ENCODE results near the gene RETREG3. TPM values are rescaled to one million over a fixed set of nuclear protein-coding genes. Genes with fewer than 3 reads are reported as not detected.
"Not testable (repeated sequence)": the region's sequence is repeated elsewhere in the genome, so short reads cannot be mapped to it uniquely, and the experiment has no call there.

The RETREG3 gene
- total RNA-seq, 3 donors from 2014 or later (not counting 1 experiment from before 2014, with no cell fraction given), result 76.0 to 114 (median 101) TPM

GRCh38 chr17:42544874-42545283 lies 64.3 kb downstream of the RETREG3 start:
- H3K27ac ChIP-seq (ENCODE audit: low read length), result no peak overlapping the region
- no peaks in the 10 kb centered on the region for H3K9me3 ChIP-seq (ENCODE audit: control insufficient read depth, insufficient read depth, low read length)
- H3K4me3 ChIP-seq (ENCODE audit: low read length), result no peak overlapping the region
- peaks cover 17% of the 10 kb centered on the region for H3K36me3 ChIP-seq (ENCODE audit: control insufficient read depth, insufficient read depth, low read length)
- Mint-ChIP-seq H3K4me1 (peaks cover 9 to 18% of the 10 kb centered on the region in 2 donors), H3K4me3 (no peak overlapping the region), H3K27me3 (ENCODE audit: low read depth in 2 of 2) (no peaks in the 10 kb centered on the region), H3K36me3 (no peaks in the 10 kb centered on the region), H3K27ac (no peak overlapping the region), H3K9me3 (no peaks in the 10 kb centered on the region)
- no peaks in the 10 kb centered on the region for H3K27me3 ChIP-seq (ENCODE audit: control insufficient read depth, insufficient read depth, low read length)
- intact Hi-C loops (cut with micrococcal nuclease), result no loop called here
- TF ChIP-seq, protein P1, sequence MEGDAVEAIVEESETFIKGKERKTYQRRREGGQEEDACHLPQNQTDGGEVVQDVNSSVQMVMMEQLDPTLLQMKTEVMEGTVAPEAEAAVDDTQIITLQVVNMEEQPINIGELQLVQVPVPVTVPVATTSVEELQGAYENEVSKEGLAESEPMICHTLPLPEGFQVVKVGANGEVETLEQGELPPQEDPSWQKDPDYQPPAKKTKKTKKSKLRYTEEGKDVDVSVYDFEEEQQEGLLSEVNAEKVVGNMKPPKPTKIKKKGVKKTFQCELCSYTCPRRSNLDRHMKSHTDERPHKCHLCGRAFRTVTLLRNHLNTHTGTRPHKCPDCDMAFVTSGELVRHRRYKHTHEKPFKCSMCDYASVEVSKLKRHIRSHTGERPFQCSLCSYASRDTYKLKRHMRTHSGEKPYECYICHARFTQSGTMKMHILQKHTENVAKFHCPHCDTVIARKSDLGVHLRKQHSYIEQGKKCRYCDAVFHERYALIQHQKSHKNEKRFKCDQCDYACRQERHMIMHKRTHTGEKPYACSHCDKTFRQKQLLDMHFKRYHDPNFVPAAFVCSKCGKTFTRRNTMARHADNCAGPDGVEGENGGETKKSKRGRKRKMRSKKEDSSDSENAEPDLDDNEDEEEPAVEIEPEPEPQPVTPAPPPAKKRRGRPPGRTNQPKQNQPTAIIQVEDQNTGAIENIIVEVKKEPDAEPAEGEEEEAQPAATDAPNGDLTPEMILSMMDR (IDR thresholded peaks at IDR 0.05), result no peak
- ATAC-seq (no peak), DNase-seq (no peak)
- WGBS (ENCODE audit: insufficient coverage), result 83% methylated on average over 8 of the region's 8 CpGs
- peaks cover 19% of the 10 kb centered on the region for H3K4me1 ChIP-seq (ENCODE audit: control insufficient read depth, insufficient read depth, low read length)

DNA sequence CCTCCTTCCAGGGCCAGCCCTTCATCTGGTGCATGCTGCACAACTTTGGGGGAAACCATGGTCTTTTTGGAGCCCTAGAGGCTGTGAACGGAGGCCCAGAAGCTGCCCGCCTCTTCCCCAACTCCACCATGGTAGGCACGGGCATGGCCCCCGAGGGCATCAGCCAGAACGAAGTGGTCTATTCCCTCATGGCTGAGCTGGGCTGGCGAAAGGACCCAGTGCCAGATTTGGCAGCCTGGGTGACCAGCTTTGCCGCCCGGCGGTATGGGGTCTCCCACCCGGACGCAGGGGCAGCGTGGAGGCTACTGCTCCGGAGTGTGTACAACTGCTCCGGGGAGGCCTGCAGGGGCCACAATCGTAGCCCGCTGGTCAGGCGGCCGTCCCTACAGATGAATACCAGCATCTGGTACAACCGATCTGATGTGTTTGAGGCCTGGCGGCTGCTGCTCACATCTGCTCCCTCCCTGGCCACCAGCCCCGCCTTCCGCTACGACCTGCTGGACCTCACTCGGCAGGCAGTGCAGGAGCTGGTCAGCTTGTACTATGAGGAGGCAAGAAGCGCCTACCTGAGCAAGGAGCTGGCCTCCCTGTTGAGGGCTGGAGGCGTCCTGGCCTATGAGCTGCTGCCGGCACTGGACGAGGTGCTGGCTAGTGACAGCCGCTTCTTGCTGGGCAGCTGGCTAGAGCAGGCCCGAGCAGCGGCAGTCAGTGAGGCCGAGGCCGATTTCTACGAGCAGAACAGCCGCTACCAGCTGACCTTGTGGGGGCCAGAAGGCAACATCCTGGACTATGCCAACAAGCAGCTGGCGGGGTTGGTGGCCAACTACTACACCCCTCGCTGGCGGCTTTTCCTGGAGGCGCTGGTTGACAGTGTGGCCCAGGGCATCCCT lies 65.7 kb downstream of the RETREG3 start:
- no peak for DNase-seq
- no peaks in the 10 kb centered on the region for H3K36me3 Mint-ChIP-seq
- H3K27me3 Mint-ChIP-seq (ENCODE audit: low read depth in 2 of 2), result no peaks in the 10 kb centered on the region
- no peaks in the 10 kb centered on the region for H3K9me3 Mint-ChIP-seq
- Histone ChIP-seq H3K27me3 (ENCODE audit: control insufficient read depth, insufficient read depth, low read length) (no peaks in the 10 kb centered on the region), H3K4me3 (ENCODE audit: low read length) (no peak overlapping the region), H3K4me1 (ENCODE audit: control insufficient read depth, insufficient read depth, low read length) (peaks cover 12% of the 10 kb centered on the region), H3K27ac (ENCODE audit: low read length) (no peak overlapping the region), H3K36me3 (ENCODE audit: control insufficient read depth, insufficient read depth, low read length) (peaks cover 22% of the 10 kb centered on the region), H3K9me3 (ENCODE audit: control insufficient read depth, insufficient read depth, low read length) (no peaks in the 10 kb centered on the region)
- intact Hi-C loops (cut with micrococcal nuclease), result no loop called here
- peaks cover 0 to 13% of the 10 kb centered on the region in 2 donors for H3K4me1 Mint-ChIP-seq
- no peak overlapping the region for H3K27ac Mint-ChIP-seq
- no peak for ATAC-seq
- TF ChIP-seq, protein P1 (IDR thresholded peaks at IDR 0.05), result no peak
- 97% methylated on average over 39 of the region's 39 CpGs for WGBS (ENCODE audit: insufficient coverage)
- no peak overlapping the region for H3K4me3 Mint-ChIP-seq

- H3K27me3 Mint-ChIP-seq (ENCODE audit: low read depth in 2 of 2), result no peaks in the 10 kb centered on the region
- TF ChIP-seq, protein P1 (IDR thresholded peaks at IDR 0.05), result no peak
- Histone ChIP-seq H3K4me1 (ENCODE audit: control insufficient read depth, insufficient read depth, low read length) (peaks cover 20% of the 10 kb centered on the region), H3K4me3 (ENCODE audit: low read length) (no peak overlapping the region), H3K27ac (ENCODE audit: low read length) (no peak overlapping the region), H3K9me3 (ENCODE audit: control insufficient read depth, insufficient read depth, low read length) (no peaks in the 10 kb centered on the region), H3K36me3 (ENCODE audit: control insufficient read depth, insufficient read depth, low read length) (peaks cover 22% of the 10 kb centered on the region), H3K27me3 (ENCODE audit: control insufficient read depth, insufficient read depth, low read length) (no peaks in the 10 kb centered on the region)
- no peak for ATAC-seq
- H3K4me1 Mint-ChIP-seq, result peaks cover 6 to 27% of the 10 kb centered on the region in 2 donors
- H3K36me3 Mint-ChIP-seq, result no peaks in the 10 kb centered on the region
- no peak overlapping the region for H3K27ac Mint-ChIP-seq
- peak in 1 of 2 donors; percentile 53 for DNase-seq
- H3K9me3 Mint-ChIP-seq, result no peaks in the 10 kb centered on the region
- no peak overlapping the region for H3K4me3 Mint-ChIP-seq
- intact Hi-C loops (cut with micrococcal nuclease), result no loop called here
- WGBS (ENCODE audit: insufficient coverage), result 75% methylated on average over 17 of the region's 17 CpGs
These were observed 67.9 kb downstream of the RETREG3 start for GRCh38 chr17:42541041-42541833.

DNA sequence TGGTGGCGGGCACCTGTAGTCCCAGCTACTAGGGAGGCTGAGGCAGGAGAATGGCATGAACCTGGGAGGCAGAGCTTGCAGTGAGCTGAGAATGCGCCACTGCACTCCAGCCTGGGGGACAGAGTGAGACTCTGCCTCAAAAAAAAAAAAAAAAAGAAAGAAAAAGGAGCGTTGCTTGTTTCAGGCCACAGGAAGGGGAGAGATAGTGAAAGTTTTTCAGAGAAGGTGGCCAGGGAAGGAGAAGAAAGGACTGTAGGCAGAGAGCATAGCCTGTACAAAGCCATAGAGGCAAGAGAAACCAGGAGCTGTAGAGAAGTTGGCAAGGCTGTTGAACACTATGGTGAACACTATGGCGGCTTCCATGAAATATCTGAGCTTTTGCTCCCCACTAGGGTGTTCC lies 68.6 kb downstream of the RETREG3 start:
- H3K4me3 Mint-ChIP-seq; H3K27ac Mint-ChIP-seq; H3K4me3 ChIP-seq (ENCODE audit: low read length); intact Hi-C loops (cut with micrococcal nuclease); H3K27ac ChIP-seq (ENCODE audit: low read length); H3K36me3 Mint-ChIP-seq; DNase-seq; ATAC-seq; H3K9me3 Mint-ChIP-seq; H3K27me3 ChIP-seq (ENCODE audit: control insufficient read depth, insufficient read depth, low read length); H3K27me3 Mint-ChIP-seq (ENCODE audit: low read depth in 2 of 2); H3K9me3 ChIP-seq (ENCODE audit: control insufficient read depth, insufficient read depth, low read length): not testable (repeated sequence)
- WGBS (ENCODE audit: insufficient coverage), result 91% methylated on average over 4 of the region's 4 CpGs
- peaks cover 22% of the 10 kb centered on the region for H3K36me3 ChIP-seq (ENCODE audit: control insufficient read depth, insufficient read depth, low read length)
- peaks cover 24% of the 10 kb centered on the region for H3K4me1 ChIP-seq (ENCODE audit: control insufficient read depth, insufficient read depth, low read length)
- H3K4me1 Mint-ChIP-seq, result peaks cover 10 to 32% of the 10 kb centered on the region in 2 donors

Measured in natural killer cell (primary cell).